ENCODE measurements around the gene CCDC148. TPM values are rescaled to one million over a fixed set of nuclear protein-coding genes. Genes with fewer than 3 reads are reported as not detected.

The CCDC148 gene
- total RNA-seq, 4 donors from 2014 or later: 0.19 to 0.31 TPM; not detected in 2

DNA sequence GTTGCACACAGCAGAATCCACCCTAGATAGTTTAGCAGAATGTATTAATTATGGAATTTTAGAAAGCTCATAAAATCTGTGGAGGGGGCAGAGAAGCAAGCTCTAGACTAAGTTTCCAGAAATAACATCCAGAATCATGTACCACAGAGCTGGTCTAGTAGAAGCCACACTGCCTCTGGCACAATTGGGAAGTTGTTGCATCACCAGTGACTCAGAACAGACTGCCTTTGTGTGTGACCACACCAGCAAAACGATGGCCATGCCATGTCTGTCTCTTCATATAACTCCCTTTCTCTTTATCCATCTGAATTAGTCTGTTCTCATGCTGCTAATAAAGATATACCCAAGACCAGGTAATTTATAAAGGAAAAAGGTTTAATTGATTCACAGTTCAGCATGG, 158.9 kb downstream of the CCDC148 start:
- WGBS, 2 donors: 8 to 31% methylated on average over 1 of the region's 1 CpG
- no peak overlapping the region for H3K4me3 ChIP-seq
- no peaks in the 10 kb centered on the region for H3K27me3 ChIP-seq
- intact Hi-C loops (cut with DNase I): no loop called here
- no peaks in the 10 kb centered on the region for H3K4me1 ChIP-seq
- no peaks in the 10 kb centered on the region for H3K9me3 ChIP-seq
- no peaks in the 10 kb centered on the region for H3K36me3 ChIP-seq
- H3K27ac ChIP-seq: no peak overlapping the region
- TF ChIP-seq POLR2A (IDR thresholded peaks at IDR 0.05): no peak
- TF ChIP-seq, protein P1, sequence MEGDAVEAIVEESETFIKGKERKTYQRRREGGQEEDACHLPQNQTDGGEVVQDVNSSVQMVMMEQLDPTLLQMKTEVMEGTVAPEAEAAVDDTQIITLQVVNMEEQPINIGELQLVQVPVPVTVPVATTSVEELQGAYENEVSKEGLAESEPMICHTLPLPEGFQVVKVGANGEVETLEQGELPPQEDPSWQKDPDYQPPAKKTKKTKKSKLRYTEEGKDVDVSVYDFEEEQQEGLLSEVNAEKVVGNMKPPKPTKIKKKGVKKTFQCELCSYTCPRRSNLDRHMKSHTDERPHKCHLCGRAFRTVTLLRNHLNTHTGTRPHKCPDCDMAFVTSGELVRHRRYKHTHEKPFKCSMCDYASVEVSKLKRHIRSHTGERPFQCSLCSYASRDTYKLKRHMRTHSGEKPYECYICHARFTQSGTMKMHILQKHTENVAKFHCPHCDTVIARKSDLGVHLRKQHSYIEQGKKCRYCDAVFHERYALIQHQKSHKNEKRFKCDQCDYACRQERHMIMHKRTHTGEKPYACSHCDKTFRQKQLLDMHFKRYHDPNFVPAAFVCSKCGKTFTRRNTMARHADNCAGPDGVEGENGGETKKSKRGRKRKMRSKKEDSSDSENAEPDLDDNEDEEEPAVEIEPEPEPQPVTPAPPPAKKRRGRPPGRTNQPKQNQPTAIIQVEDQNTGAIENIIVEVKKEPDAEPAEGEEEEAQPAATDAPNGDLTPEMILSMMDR (IDR thresholded peaks at IDR 0.05): no peak
- no peak for DNase-seq

DNA sequence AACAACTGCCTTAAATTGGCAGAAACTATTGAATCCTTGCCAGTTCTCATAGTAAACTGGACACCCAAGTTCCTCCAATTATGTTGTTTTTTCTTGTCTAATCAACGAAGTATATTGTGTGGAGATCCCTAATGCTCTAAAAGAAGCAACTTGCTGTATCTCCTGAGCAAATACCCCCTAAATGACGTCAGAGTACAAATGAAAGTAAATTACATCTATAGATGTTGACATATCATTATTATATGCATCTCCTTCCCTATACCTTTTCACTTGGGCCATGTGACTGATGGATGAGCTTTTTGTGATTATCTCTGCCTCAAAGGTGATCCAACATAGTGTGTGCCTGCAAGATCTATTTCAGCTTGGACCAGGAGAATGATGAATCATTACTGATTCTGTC, 159.4 kb downstream of the CCDC148 start:
- WGBS, 2 donors: 42 to 55% methylated on average over 2 of the region's 2 CpGs

DNA sequence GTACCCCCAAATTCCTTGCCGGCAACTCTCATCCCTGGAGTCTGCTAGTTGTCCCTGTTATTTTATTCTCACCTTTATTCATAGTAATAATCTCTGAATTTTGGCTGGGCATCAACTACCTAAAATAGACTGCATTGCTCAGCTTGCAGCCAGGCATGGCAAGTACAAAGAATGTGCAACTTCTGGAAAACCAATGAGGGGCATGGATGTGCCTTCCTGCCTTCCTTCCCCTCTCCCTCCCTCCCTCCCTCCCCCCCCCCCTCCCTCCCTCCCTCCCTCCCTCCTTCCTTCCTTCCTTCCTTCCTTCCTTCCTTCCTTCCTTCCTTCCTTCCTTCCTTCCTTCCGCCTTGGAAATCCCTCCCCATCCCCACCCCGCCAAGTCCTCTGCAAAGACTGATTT, 162.8 kb downstream of the CCDC148 start:
- no peaks in the 10 kb centered on the region for H3K36me3 ChIP-seq
- H3K9me3 ChIP-seq: no peaks in the 10 kb centered on the region
- WGBS, 2 donors: 43 to 60% methylated on average over 3 of the region's 3 CpGs
- DNase-seq: no peak
- no peak overlapping the region for H3K4me3 ChIP-seq
- TF ChIP-seq, protein P1 (IDR thresholded peaks at IDR 0.05): no peak
- no peak for TF ChIP-seq POLR2A (IDR thresholded peaks at IDR 0.05)
- no peaks in the 10 kb centered on the region for H3K27me3 ChIP-seq
- no peak overlapping the region for H3K27ac ChIP-seq
- H3K4me1 ChIP-seq: no peaks in the 10 kb centered on the region
- intact Hi-C loops (cut with DNase I): no loop called here

More for the DNA sequence above, 159.4 kb downstream of the CCDC148 start:
- Histone ChIP-seq H3K9me3 (no peaks in the 10 kb centered on the region), H3K27me3 (no peaks in the 10 kb centered on the region), H3K36me3 (no peaks in the 10 kb centered on the region), H3K4me3 (no peak overlapping the region), H3K4me1 (no peaks in the 10 kb centered on the region), H3K27ac (no peak overlapping the region)
- TF ChIP-seq, protein P1 (IDR thresholded peaks at IDR 0.05): no peak
- no peak for TF ChIP-seq POLR2A (IDR thresholded peaks at IDR 0.05)
- DNase-seq: no peak
- intact Hi-C loops (cut with DNase I): no loop called here

DNA sequence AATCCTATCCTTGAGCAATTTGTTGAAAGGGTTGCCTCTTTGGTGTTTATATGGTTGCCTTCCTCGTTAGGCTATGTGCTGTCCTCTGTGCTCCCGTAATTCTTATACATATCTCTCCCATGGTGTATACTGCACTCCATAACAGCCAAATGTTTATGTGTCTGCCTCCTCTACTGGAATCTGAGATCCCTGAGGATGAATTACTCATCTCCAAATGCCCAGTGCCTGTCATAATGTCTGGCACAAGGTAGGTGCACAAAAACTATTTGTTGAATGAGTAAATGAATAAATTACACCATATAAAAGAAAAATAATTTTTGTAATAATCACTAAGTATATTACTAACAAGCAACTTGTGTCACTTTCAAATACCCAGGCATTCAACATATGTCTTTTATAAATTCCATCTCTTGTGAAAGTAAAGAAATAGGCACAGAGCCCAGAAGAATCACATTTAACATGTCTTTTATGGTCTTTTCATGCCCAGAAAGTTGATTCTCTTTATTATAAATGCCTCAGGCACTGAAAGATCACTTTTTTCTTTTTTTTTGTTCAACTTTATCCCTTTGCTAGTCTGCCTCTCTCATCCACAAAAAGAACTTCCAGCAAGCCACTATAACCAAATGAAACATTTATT, 164.9 kb downstream of the CCDC148 start:
- no peak for TF ChIP-seq POLR2A (IDR thresholded peaks at IDR 0.05)
- TF ChIP-seq, protein P1 (IDR thresholded peaks at IDR 0.05): no peak
- Histone ChIP-seq H3K27ac (no peak overlapping the region), H3K27me3 (no peaks in the 10 kb centered on the region), H3K4me1 (no peaks in the 10 kb centered on the region), H3K4me3 (no peak overlapping the region), H3K9me3 (no peaks in the 10 kb centered on the region), H3K36me3 (no peaks in the 10 kb centered on the region)
- 20 to 45% methylated on average over 2 of the region's 2 CpGs for WGBS, 2 donors
- intact Hi-C loops (cut with DNase I): no loop called here
- DNase-seq: no peak

DNA sequence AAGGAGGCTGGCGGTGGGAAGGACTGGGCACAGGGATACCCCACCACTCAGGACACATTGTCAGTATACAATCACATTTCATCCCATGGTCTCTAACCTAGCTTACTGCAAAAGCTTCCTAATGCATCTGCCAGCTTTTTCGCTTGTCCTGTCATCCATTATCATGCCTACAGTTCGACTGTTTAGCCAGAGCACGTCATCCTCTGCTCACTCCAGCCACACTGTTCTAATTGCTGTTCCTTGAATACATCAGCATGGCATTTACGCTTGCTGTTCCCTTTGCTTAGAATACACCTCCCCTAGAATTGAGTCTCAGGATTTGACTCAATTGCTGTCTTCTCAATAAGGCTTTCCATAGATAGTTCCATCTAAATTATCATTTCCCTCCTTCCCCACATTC, 166.3 kb downstream of the CCDC148 start:
- DNase-seq: no peak
- Histone ChIP-seq H3K27ac (no peak overlapping the region), H3K27me3 (no peaks in the 10 kb centered on the region), H3K36me3 (no peaks in the 10 kb centered on the region), H3K4me3 (no peak overlapping the region), H3K9me3 (no peaks in the 10 kb centered on the region), H3K4me1 (no peaks in the 10 kb centered on the region)
- intact Hi-C loops (cut with DNase I): no loop called here
- no peak for TF ChIP-seq POLR2A (IDR thresholded peaks at IDR 0.05)
- TF ChIP-seq, protein P1 (IDR thresholded peaks at IDR 0.05): no peak
- WGBS, 2 donors: 77 to 82% methylated on average over 5 of the region's 5 CpGs

Measured in esophagus squamous epithelium (tissue), 5 donors.